Right renal cortex interstitium (tissue), 3 donors: ENCODE data around the gene NSMCE3. TPM values are rescaled to one million over a fixed set of nuclear protein-coding genes. Genes with fewer than 3 reads are reported as not detected.

Source experiments
- DNase-seq, 3 donors: peaks; one replicate each; pipeline ENCODE4 v3.0.0-alpha.2; 2013; ENCODE audit warnings: low read depth in 3 of 3, low spot score in 2 of 3
- polyA plus RNA-seq, 3 donors: library from polyadenylated mRNA; unstranded; fragments of 120-200 nt; gene quantifications; one replicate each; pipeline ENCODE4 v1.2.1, GENCODE V29; 2013; ENCODE audit not compliant: insufficient read length in 3 of 3

Gene NSMCE3
- 1 to 10 TPM; 8.9 to 9.5 (median 9.1) TPM for polyA plus RNA-seq

DNA sequence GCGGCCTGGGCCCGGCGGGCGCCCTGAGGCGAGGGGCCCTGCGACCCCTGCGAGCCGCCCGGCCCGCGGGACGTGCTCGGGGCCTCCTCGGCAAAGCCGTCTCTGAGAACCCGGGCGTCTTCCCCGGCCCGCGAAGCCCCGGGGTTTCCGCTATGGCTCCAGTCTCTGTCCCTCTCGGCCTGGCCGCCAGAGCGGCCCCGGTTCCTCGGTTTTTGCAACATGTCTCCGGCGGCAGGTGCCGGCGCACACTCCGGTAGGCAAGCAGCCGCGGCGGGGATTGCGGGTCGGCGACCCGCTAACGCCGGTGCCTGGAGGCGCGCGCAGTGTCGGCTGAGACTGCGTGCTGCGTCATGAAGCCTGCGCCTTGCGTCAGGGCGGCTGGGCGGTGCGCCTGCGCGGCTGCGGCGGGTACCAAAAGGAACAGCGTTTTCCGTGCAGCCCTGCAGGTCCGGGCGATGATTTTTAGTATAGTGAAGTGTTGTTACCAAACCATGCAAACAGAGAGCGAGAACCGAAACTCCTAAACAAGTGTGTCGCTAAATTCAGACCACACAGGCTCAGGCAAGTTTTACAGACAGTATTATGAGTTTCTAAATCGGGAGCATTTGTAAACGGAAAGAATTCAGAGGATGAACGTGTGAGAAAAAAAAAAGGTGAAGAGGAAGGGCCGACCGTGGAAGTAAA, at the start of gene NSMCE3:
TSS of gene NSMCE3 (minus strand) at position 338 of the 684 bp plus-strand sequence. CDS start at position 221, 117 bp downstream.
- DNase-seq = peak; percentile 68 to 80 (median 80)

GRCh38 chr15:29316422-29316821, 46.8 kb upstream of the NSMCE3 start:
- no peak for DNase-seq

DNA sequence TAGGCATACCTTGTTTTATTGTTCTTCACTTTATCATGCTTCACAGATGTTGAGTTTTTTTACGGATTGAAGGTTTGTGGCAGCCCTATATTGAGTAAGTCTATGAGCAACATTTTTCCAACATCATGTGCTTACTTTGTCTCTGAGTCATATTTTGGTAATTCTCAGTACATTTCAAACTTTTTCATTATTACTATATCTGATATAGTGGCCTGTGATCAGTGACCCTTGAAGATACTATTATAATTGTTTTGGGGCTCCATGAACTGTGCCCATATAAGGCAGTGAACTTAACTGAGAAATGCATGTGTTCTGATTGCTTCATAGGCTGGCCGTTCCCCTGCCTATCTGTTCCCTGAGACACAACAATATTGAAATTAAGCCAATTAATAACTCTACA, 42.8 kb upstream of the NSMCE3 start:
- no peak for DNase-seq

- DNase-seq = no peak
These were observed 42.1 kb upstream of the NSMCE3 start for GRCh38 chr15:29311696-29312095.

- DNase-seq = no peak
These were observed 39.5 kb upstream of the NSMCE3 start for GRCh38 chr15:29309139-29309538.

- no peak for DNase-seq
These were observed 38.7 kb upstream of the NSMCE3 start for GRCh38 chr15:29308299-29308698.

- no peak for DNase-seq
These were observed 35.9 kb upstream of the NSMCE3 start for GRCh38 chr15:29305556-29305955.

- no peak for DNase-seq
These were observed 33.2 kb upstream of the NSMCE3 start for GRCh38 chr15:29302871-29303270.

DNA sequence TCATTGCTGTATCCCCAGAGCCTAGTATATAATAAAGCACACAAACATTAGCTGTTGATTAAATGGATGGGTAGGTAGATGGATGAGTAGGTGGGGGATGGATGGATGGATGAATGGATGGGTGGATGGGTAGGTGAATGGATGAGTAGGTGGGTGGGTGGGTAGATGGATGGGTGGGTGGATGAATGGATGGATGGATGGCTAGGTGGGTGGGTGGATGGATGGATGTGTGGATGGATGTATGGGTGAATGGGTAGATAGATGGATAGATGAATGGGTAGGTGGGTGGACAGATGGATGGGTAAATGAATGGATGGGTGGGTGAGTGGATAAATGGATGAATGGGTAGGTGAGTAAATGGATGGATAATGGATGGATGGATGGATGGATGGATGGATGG, 30.2 kb upstream of the NSMCE3 start:
- DNase-seq = no peak

- DNase-seq = no peak
These were observed 29.7 kb upstream of the NSMCE3 start for GRCh38 chr15:29299331-29299730.

- no peak for DNase-seq
These were observed 25.2 kb upstream of the NSMCE3 start for GRCh38 chr15:29294732-29295325.

- no peak for DNase-seq
These were observed 21.6 kb upstream of the NSMCE3 start for GRCh38 chr15:29291067-29291845.

DNA sequence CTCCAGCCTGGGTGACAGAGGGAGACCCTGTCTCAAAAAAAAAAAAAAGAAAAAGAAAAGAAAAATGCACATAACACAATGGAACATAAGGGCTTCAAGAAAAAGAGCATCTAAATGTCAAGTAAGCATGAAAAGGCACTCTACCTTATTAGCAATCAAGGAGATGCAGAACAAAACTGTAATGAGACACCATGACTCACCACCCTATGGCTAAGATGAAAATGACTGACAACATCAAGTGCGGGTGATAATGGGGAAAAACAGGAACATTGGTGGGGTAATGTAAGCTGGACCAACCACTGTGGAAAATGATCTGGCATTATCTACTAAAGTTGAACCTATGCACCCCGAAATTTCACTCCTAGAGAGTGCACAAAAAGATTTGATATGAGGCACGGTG, 19.6 kb upstream of the NSMCE3 start:
- DNase-seq = no peak

DNA sequence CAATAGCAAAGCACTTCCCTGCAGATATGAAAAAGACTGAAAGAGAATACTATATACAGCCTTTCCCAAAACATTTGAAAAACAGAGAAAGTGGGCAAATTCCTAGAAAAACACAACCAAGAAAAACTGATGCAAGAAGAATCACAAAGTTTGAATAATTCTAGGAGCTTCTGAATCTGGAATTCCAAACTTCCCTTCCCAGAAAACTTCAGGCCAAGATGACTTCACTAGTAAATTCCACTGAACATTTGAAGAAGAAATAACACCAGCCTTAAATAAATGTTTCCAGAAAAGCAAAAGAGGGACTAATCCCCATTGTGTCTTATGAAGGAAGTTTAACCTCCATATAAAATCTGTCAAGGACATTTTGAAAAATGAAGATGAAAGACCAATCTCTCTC, 15.8 kb upstream of the NSMCE3 start:
- DNase-seq = no peak

GRCh38 chr15:29283381-29283780, 13.8 kb upstream of the NSMCE3 start:
- no peak for DNase-seq

GRCh38 chr15:29280514-29280913, 10.9 kb upstream of the NSMCE3 start:
- DNase-seq = no peak

DNA sequence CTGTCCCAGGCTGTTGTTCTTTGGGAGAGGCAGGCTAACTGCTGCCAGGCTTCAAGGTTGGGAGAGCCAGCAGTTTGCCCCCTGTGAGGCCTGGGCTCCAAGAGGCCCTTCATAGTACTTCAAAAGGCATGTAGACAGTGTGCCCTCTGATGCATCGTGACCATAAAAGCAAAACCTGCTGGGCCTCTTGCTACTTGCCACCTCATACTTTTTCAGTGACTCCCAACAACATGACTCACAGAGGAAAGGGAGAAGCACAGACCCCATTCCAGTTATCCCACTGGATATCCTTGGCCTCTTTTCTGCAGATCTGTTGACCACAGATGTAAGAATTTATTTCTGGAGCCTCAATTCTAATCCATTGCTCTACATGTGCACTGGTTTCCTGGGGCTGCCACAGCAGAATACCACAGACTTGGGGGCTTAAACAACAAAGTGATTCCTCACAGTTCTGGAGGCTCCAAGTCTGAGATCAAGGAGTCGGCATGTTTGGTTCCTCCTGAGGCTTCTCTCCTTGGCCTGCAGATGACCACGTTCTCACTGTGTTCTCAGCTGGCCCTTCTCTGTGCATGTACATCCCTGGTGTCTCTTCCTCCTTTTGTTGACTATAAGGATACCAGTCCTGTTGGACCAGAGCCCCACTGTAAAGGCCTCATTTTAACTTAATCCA, 8.9 kb upstream of the NSMCE3 start:
- no peak for DNase-seq

- DNase-seq = no peak
These were observed 6.7 kb upstream of the NSMCE3 start for GRCh38 chr15:29276366-29276765.

DNA sequence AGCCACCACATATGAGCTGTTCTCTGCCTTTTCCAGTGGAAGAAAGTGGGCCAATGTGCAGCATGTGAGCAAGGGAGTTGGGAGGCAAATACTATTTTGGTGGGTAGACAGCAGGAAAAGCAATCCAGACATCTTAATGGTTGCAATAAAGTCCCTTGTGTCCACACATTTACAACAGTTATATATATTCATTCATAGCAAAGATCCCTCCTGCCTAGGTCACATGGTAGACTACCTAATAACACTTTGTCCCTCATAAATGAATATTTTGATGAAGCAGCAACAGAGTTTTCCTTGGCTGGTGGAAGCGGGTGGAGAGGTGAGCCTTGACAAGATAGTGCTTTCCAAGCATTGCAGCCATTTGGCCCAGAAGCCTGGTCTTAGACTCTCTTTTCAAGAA, 6.2 kb upstream of the NSMCE3 start:
- DNase-seq = no peak

- DNase-seq = no peak
These were observed 5.3 kb upstream of the NSMCE3 start for GRCh38 chr15:29274946-29275345.

DNA sequence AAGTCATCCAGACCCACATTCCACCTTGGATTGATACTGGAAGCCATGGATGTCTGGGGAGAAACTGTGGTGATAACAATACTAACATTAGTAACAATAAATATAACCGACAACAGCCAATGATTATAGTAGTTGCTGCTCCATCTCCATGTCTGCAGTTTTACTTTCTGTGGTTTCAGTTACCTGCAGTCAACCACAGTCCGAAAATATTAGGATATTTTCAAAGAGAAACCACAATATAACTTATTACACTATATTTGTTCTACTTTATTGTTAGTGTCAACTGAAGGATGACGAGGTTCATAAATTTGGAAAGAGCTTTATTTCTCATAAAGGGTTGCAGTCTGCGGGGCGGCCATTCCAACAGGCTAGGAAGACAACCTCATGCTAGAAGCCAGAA, 2.6 kb upstream of the NSMCE3 start:
- DNase-seq = no peak
